SK-N-SH treated with all-trans-retinoic acid at 6 μM for 48 hours (cell line): ENCODE measurements around the gene DGKG.

Experiments
- ATAC-seq: fragments of 200-7000 bp; cut with Tn5 transposase; 3 replicates; pipeline ENCODE4 v1.9.1; 2020; ENCODE audit warnings: mild to moderate bottlenecking, moderate library complexity
- ARNTL ChIP-seq: fragments of 450-650 bp; formaldehyde crosslinking; IDR thresholded peaks from 2 replicates; pipeline ENCODE4 v1.5.0; 2020; ENCODE audit warnings: low read depth, mild to moderate bottlenecking, moderate library complexity, borderline replicate concordance
- BACH2 ChIP-seq: fragments of 250-450 bp; sonication (Bioruptor Pico); IDR thresholded peaks from 2 replicates; pipeline ENCODE4 v1.9.0; 2021; ENCODE audit warnings: mild to moderate bottlenecking, borderline replicate concordance
- CREB5 ChIP-seq: fragments of 250-450 bp; sonication (Bioruptor Pico); IDR thresholded peaks from 2 replicates; pipeline ENCODE4 v1.5.1; 2020; ENCODE audit warnings: low read depth, mild to moderate bottlenecking, moderate library complexity
- CSRNP3 ChIP-seq: fragments of 250-450 bp; sonication (Bioruptor Pico); IDR thresholded peaks from 2 replicates; pipeline ENCODE4 v1.5.1; 2021; ENCODE audit warnings: mild to moderate bottlenecking, moderate library complexity
- ESRRG ChIP-seq: fragments of 250-450 bp; sonication (Bioruptor Pico); IDR thresholded peaks from 2 replicates; pipeline ENCODE4 v1.6.1; 2021; ENCODE audit warnings: mild to moderate bottlenecking
- GLIS3 ChIP-seq: fragments of 250-450 bp; sonication (Bioruptor Pico); IDR thresholded peaks from 2 replicates; pipeline ENCODE4 v1.5.0; 2020; ENCODE audit warnings: mild to moderate bottlenecking, moderate library complexity
- ISL1 ChIP-seq: fragments of 250-450 bp; sonication (Bioruptor Pico); IDR thresholded peaks from 2 replicates; pipeline ENCODE4 v2.1.2; 2022; ENCODE audit warnings: mild to moderate bottlenecking, moderate library complexity
- OSR1 ChIP-seq: fragments of 250-450 bp; sonication (Bioruptor Pico); IDR thresholded peaks from 2 replicates; pipeline ENCODE4 v1.8.0; 2022; ENCODE audit warnings: moderate library complexity, mild to moderate bottlenecking, inconsistent platforms
- PATZ1 ChIP-seq: fragments of 250-450 bp; sonication (Bioruptor Pico); IDR thresholded peaks from 2 replicates; pipeline ENCODE4 v1.8.0; 2020; ENCODE audit warnings: mild to moderate bottlenecking, moderate library complexity, borderline replicate concordance
- RARB ChIP-seq: fragments of 250-450 bp; sonication (Bioruptor Pico); IDR thresholded peaks from 2 replicates; pipeline ENCODE4 v1.8.0; 2021; ENCODE audit warnings: mild to moderate bottlenecking, moderate library complexity
- SNAI2 ChIP-seq: fragments of 250-450 bp; sonication (Bioruptor Pico); IDR thresholded peaks from 2 replicates; pipeline ENCODE4 v1.5.0; 2020; ENCODE audit warnings: mild to moderate bottlenecking, moderate library complexity
- TCF4 ChIP-seq: fragments of 250-450 bp; sonication (Bioruptor Pico); IDR thresholded peaks from 2 replicates; pipeline ENCODE4 v1.8.0; 2021; ENCODE audit warnings: mild to moderate bottlenecking, moderate library complexity, borderline replicate concordance
- TOX ChIP-seq: fragments of 250-450 bp; sonication (Bioruptor Pico); IDR thresholded peaks from 2 replicates; pipeline ENCODE4 v1.8.0; 2021; ENCODE audit warnings: mild to moderate bottlenecking, moderate library complexity, borderline replicate concordance
- TSHZ2 ChIP-seq: fragments of 250-450 bp; sonication (Bioruptor Pico); IDR thresholded peaks from 2 replicates; pipeline ENCODE4 v1.5.0; 2020; ENCODE audit warnings: mild to moderate bottlenecking, moderate library complexity
- ZC3H10 ChIP-seq: fragments of 250-450 bp; sonication (Bioruptor Pico); IDR thresholded peaks from 2 replicates; pipeline ENCODE4 v1.5.1; 2021; ENCODE audit warnings: mild to moderate bottlenecking, moderate library complexity
- ZFP3 ChIP-seq: fragments of 250-450 bp; sonication (Bioruptor Pico); IDR thresholded peaks from 2 replicates; pipeline ENCODE4 v1.5.0; 2020; ENCODE audit warnings: mild to moderate bottlenecking, moderate library complexity
- ZFP30 ChIP-seq: fragments of 450-650 bp; formaldehyde crosslinking; IDR thresholded peaks from 2 replicates; pipeline ENCODE4 v1.5.0; 2022; ENCODE audit warnings: mild to moderate bottlenecking, moderate library complexity
- ZNF565 ChIP-seq: fragments of 450-650 bp; formaldehyde crosslinking; conservative IDR thresholded peaks from 2 replicates; pipeline ENCODE4 v1.5.0; 2020; ENCODE audit warnings: low read depth, mild to moderate bottlenecking, moderate library complexity
- ZNF70 ChIP-seq: fragments of 450-650 bp; formaldehyde crosslinking; IDR thresholded peaks from 2 replicates; pipeline ENCODE4 v1.5.0; 2020; ENCODE audit warnings: mild to moderate bottlenecking, moderate library complexity
- ZNF8 ChIP-seq: fragments of 450-650 bp; formaldehyde crosslinking; IDR thresholded peaks from 2 replicates; pipeline ENCODE4 v1.5.0; 2020; ENCODE audit warnings: mild to moderate bottlenecking, moderate library complexity
- TF ChIP-seq, protein P1 (sequence below): fragments of 250-450 bp; sonication (Bioruptor Pico); IDR thresholded peaks from 2 replicates; pipeline ENCODE4 v1.8.0; 2021; ENCODE audit warnings: low read depth, mild to moderate bottlenecking, moderate library complexity, borderline replicate concordance

DGKG gene

DNA sequence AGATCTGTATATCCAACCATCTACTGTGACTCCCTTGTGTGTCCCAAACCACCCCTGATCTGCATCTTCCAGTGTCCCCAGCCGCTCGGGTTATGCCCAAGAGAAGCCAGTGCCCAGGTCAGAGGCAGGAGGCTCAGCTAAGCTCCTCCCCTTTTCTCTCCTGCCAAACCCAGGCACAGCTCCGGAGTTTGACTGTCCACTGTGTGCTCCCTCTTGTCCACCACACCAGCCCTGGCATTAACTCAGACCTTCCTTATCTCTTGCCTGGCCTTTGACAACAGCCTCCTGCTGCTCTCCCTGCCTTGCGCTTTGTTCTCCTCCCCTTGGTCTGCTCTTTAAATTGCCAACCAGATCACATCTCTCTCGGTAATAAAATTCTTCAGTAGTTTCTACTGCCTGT, 39.3 kb downstream of the DGKG start (continued):
- no peak for TF ChIP-seq CREB5 (CRISPR knock-in tag)
- no peak for TF ChIP-seq ZNF565 (CRISPR knock-in tag)
- no peak for TF ChIP-seq ZC3H10
- no peak for TF ChIP-seq SNAI2 (CRISPR knock-in tag)
- no peak for TF ChIP-seq ARNTL (CRISPR knock-in tag)

GRCh38 chr3:186321746-186322145, 40.3 kb downstream of the DGKG start:
- no peak for ATAC-seq
- TF ChIP-seq RARB (no peak), ZFP30 (CRISPR knock-in tag) (no peak), ZNF70 (CRISPR knock-in tag) (no peak), BACH2 (CRISPR knock-in tag) (no peak), ARNTL (CRISPR knock-in tag) (no peak), OSR1 (CRISPR knock-in tag) (no peak), PATZ1 (no peak), ESRRG (no peak), SNAI2 (CRISPR knock-in tag) (no peak)

GRCh38 chr3:186320862-186321568, 41.0 kb downstream of the DGKG start:
- ATAC-seq = no peak
- TF ChIP-seq ZNF565 (CRISPR knock-in tag) (no peak), ISL1 (CRISPR knock-in tag) (no peak), GLIS3 (CRISPR knock-in tag) (no peak), BACH2 (CRISPR knock-in tag) (no peak), ARNTL (CRISPR knock-in tag) (no peak), PATZ1 (no peak), CSRNP3 (CRISPR knock-in tag) (no peak), TCF4 (CRISPR knock-in tag) (no peak), CREB5 (CRISPR knock-in tag) (no peak), ZNF8 (CRISPR knock-in tag) (no peak), ZNF70 (CRISPR knock-in tag) (no peak), TSHZ2 (CRISPR knock-in tag) (no peak), ESRRG (no peak), ZFP30 (CRISPR knock-in tag) (no peak), OSR1 (CRISPR knock-in tag) (no peak), SNAI2 (CRISPR knock-in tag) (no peak), TOX (CRISPR knock-in tag) (no peak), ZFP3 (no peak)
- TF ChIP-seq, protein P1, sequence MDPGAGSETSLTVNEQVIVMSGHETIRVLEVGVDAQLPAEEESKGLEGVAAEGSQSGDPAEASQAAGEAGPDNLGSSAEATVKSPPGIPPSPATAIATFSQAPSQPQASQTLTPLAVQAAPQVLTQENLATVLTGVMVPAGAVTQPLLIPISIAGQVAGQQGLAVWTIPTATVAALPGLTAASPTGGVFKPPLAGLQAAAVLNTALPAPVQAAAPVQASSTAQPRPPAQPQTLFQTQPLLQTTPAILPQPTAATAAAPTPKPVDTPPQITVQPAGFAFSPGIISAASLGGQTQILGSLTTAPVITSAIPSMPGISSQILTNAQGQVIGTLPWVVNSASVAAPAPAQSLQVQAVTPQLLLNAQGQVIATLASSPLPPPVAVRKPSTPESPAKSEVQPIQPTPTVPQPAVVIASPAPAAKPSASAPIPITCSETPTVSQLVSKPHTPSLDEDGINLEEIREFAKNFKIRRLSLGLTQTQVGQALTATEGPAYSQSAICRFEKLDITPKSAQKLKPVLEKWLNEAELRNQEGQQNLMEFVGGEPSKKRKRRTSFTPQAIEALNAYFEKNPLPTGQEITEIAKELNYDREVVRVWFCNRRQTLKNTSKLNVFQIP (CRISPR knock-in tag) = no peak
